Stimulated activated naive B cell treated with anti-CD40 and anti-IgM and Interleukin-4, amounts not matched to agents 10 μg/mL and 1 μg/mL and 100 μg/mL, for 72 hours (primary cell): Measurements from ENCODE around the gene CHRNB1.
"Not testable (repeated sequence)": the region's sequence is repeated elsewhere in the genome, so short reads cannot be mapped to it uniquely, and the experiment has no call there.

Experiments
- ATAC-seq, 2 donors: fragments of 150-1000 bp; cut with Tn5 transposase; replicated peaks; 2 replicates each; pipeline ENCODE4 v1.10.0; 2021; ENCODE audit warnings: moderate library complexity in 1 of 2
- DNase-seq: peaks from one replicate; pipeline ENCODE4 v3.0.0; 2021
- H3K27ac Mint-ChIP-seq: one replicate; pipeline ENCODE4 v1.8.0; 2022; ENCODE audit warnings: mild to moderate bottlenecking, mixed read lengths
- H3K27me3 Mint-ChIP-seq, 2 donors: one replicate each; pipeline ENCODE4 v1.8.0; 2022; ENCODE audit warnings: mixed read lengths in 2 of 2
- H3K36me3 Mint-ChIP-seq, 2 donors: one replicate each; pipeline ENCODE4 v1.8.0; 2022; ENCODE audit warnings: mixed read lengths in 2 of 2, mild to moderate bottlenecking in 1 of 2
- H3K4me1 Mint-ChIP-seq, 2 donors: one replicate each; pipeline ENCODE4 v1.8.0; 2022; ENCODE audit warnings: mixed read lengths in 2 of 2, mild to moderate bottlenecking in 1 of 2
- H3K4me3 Mint-ChIP-seq, 2 donors: one replicate each; pipeline ENCODE4 v1.8.0; 2022; ENCODE audit warnings: mild to moderate bottlenecking in 2 of 2, mixed read lengths in 2 of 2, moderate library complexity in 1 of 2
- H3K9me3 Mint-ChIP-seq, 2 donors: one replicate each; pipeline ENCODE4 v1.8.0; 2022; ENCODE audit warnings: mixed read lengths in 2 of 2, mild to moderate bottlenecking in 1 of 2

CHRNB1 gene

GRCh38 chr17:7462474-7463371 is 17.9 kb downstream of the CHRNB1 start:
- Mint-ChIP-seq H3K4me3 (peak overlapping the region in 1 of 2 donors; percentile 45), H3K4me1 (peaks cover 14 to 17% of the 10 kb centered on the region in 2 donors), H3K9me3 (no peaks in the 10 kb centered on the region), H3K27ac (peak overlapping the region; percentile 76), H3K27me3 (no peaks in the 10 kb centered on the region), H3K36me3 (peaks cover 33 to 48% of the 10 kb centered on the region in 2 donors)
- no peak for ATAC-seq
- no peak for DNase-seq

GRCh38 chr17:7463372-7463846 is 18.5 kb downstream of the CHRNB1 start:
- Mint-ChIP-seq H3K4me1 (peaks cover 15 to 24% of the 10 kb centered on the region in 2 donors), H3K4me3 (no peak overlapping the region), H3K36me3 (peaks cover 33 to 48% of the 10 kb centered on the region in 2 donors), H3K9me3 (no peaks in the 10 kb centered on the region), H3K27me3 (no peaks in the 10 kb centered on the region), H3K27ac (no peak overlapping the region)
- ATAC-seq: no peak
- no peak for DNase-seq

GRCh38 chr17:7464081-7464480 is 19.2 kb downstream of the CHRNB1 start:
- Mint-ChIP-seq H3K4me1 (peaks cover 17 to 28% of the 10 kb centered on the region in 2 donors), H3K36me3 (peaks cover 33 to 43% of the 10 kb centered on the region in 2 donors), H3K9me3 (no peaks in the 10 kb centered on the region), H3K4me3 (no peak overlapping the region), H3K27me3 (no peaks in the 10 kb centered on the region), H3K27ac (peak overlapping the region; percentile 20)
- no peak for ATAC-seq
- no peak for DNase-seq

GRCh38 chr17:7465597-7466275 is 20.9 kb downstream of the CHRNB1 start:
- H3K4me3 Mint-ChIP-seq: no peak overlapping the region
- ATAC-seq (no peak), DNase-seq (no peak)
- no peaks in the 10 kb centered on the region for H3K9me3 Mint-ChIP-seq
- no peak overlapping the region for H3K27ac Mint-ChIP-seq
- peaks cover 30 to 39% of the 10 kb centered on the region in 2 donors for H3K36me3 Mint-ChIP-seq
- H3K4me1 Mint-ChIP-seq: peaks cover 17 to 28% of the 10 kb centered on the region in 2 donors
- no peaks in the 10 kb centered on the region for H3K27me3 Mint-ChIP-seq

GRCh38 chr17:7466318-7466638 is 21.4 kb downstream of the CHRNB1 start:
- DNase-seq (no peak), ATAC-seq (no peak)
- Mint-ChIP-seq H3K36me3 (peaks cover 26 to 34% of the 10 kb centered on the region in 2 donors), H3K27me3 (no peaks in the 10 kb centered on the region), H3K4me3 (peak overlapping the region in 1 of 2 donors; percentile 15), H3K27ac (no peak overlapping the region), H3K9me3 (no peaks in the 10 kb centered on the region), H3K4me1 (peaks cover 17 to 28% of the 10 kb centered on the region in 2 donors)

GRCh38 chr17:7466639-7467341 is 21.9 kb downstream of the CHRNB1 start:
- Mint-ChIP-seq H3K27me3 (no peaks in the 10 kb centered on the region), H3K27ac (peak overlapping the region; percentile 88), H3K36me3 (peaks cover 25 to 32% of the 10 kb centered on the region in 2 donors), H3K9me3 (no peaks in the 10 kb centered on the region), H3K4me3 (peak overlapping the region in 1 of 2 donors; percentile 15), H3K4me1 (peaks cover 18 to 30% of the 10 kb centered on the region in 2 donors)
- DNase-seq: no peak
- ATAC-seq: no peak

- H3K27ac Mint-ChIP-seq: no peak overlapping the region
- no peak for ATAC-seq
Measured at GRCh38 chr17:7467498-7467897, 22.6 kb downstream of the CHRNB1 start.

GRCh38 chr17:7468290-7468689 is 23.4 kb downstream of the CHRNB1 start:
- no peaks in the 10 kb centered on the region for H3K27me3 Mint-ChIP-seq
- no peak for ATAC-seq
- peaks cover 18 to 35% of the 10 kb centered on the region in 2 donors for H3K4me1 Mint-ChIP-seq

More at GRCh38 chr17:7467498-7467897, 22.6 kb downstream of the CHRNB1 start:
- H3K9me3 Mint-ChIP-seq: no peaks in the 10 kb centered on the region
- DNase-seq: no peak
- peaks cover 25 to 32% of the 10 kb centered on the region in 2 donors for H3K36me3 Mint-ChIP-seq
- no peaks in the 10 kb centered on the region for H3K27me3 Mint-ChIP-seq
- peaks cover 20 to 35% of the 10 kb centered on the region in 2 donors for H3K4me1 Mint-ChIP-seq
- H3K4me3 Mint-ChIP-seq: no peak overlapping the region

GRCh38 chr17:7468804-7469389 is 24.0 kb downstream of the CHRNB1 start:
- ATAC-seq (no peak), DNase-seq (no peak)
- Mint-ChIP-seq H3K9me3 (no peaks in the 10 kb centered on the region), H3K4me1 (peaks cover 18 to 35% of the 10 kb centered on the region in 2 donors), H3K27ac (no peak overlapping the region), H3K4me3 (no peak overlapping the region), H3K27me3 (no peaks in the 10 kb centered on the region), H3K36me3 (peaks cover 19 to 20% of the 10 kb centered on the region in 2 donors)

More at GRCh38 chr17:7468290-7468689, 23.4 kb downstream of the CHRNB1 start:
- no peaks in the 10 kb centered on the region for H3K9me3 Mint-ChIP-seq
- no peak overlapping the region for H3K27ac Mint-ChIP-seq
- no peak for DNase-seq
- peaks cover 24 to 26% of the 10 kb centered on the region in 2 donors for H3K36me3 Mint-ChIP-seq
- no peak overlapping the region for H3K4me3 Mint-ChIP-seq

GRCh38 chr17:7469843-7470242 is 25.0 kb downstream of the CHRNB1 start:
- H3K4me3 Mint-ChIP-seq, H3K27ac Mint-ChIP-seq, ATAC-seq, H3K27me3 Mint-ChIP-seq, DNase-seq, H3K9me3 Mint-ChIP-seq: not testable (repeated sequence)
- H3K4me1 Mint-ChIP-seq: peaks cover 18 to 35% of the 10 kb centered on the region in 2 donors
- H3K36me3 Mint-ChIP-seq: peaks cover 15 to 16% of the 10 kb centered on the region in 2 donors

GRCh38 chr17:7470457-7470973 is 25.7 kb downstream of the CHRNB1 start:
- not testable (repeated sequence) for DNase-seq, H3K27ac Mint-ChIP-seq, H3K27me3 Mint-ChIP-seq, ATAC-seq, H3K4me3 Mint-ChIP-seq, H3K9me3 Mint-ChIP-seq
- peaks cover 18 to 35% of the 10 kb centered on the region in 2 donors for H3K4me1 Mint-ChIP-seq
- H3K36me3 Mint-ChIP-seq: peaks cover 15% of the 10 kb centered on the region in 2 donors

- ATAC-seq: no peak
- Mint-ChIP-seq H3K4me3 (no peak overlapping the region), H3K9me3 (no peaks in the 10 kb centered on the region), H3K36me3 (peaks cover 8 to 9% of the 10 kb centered on the region in 2 donors), H3K27me3 (no peaks in the 10 kb centered on the region), H3K4me1 (peaks cover 23 to 38% of the 10 kb centered on the region in 2 donors), H3K27ac (no peak overlapping the region)
- DNase-seq: no peak
Measured at GRCh38 chr17:7471729-7472128, 26.9 kb downstream of the CHRNB1 start.

GRCh38 chr17:7474767-7475166 is 29.9 kb downstream of the CHRNB1 start:
- peaks cover 31 to 42% of the 10 kb centered on the region in 2 donors for H3K4me1 Mint-ChIP-seq

More at GRCh38 chr17:7474767-7475166, 29.9 kb downstream of the CHRNB1 start:
- not testable (repeated sequence) for H3K36me3 Mint-ChIP-seq, H3K27ac Mint-ChIP-seq, DNase-seq, H3K27me3 Mint-ChIP-seq, ATAC-seq, H3K4me3 Mint-ChIP-seq, H3K9me3 Mint-ChIP-seq
